NCI-H510A (cell line): Measurements from ENCODE around the gene GRAMD1B.

Experiments
- DNase-seq: peaks from one replicate; lab custom pipeline; 2025; lab: John Stamatoyannopoulos, UW

Gene GRAMD1B

GRCh38 chr11:123588117-123588863 is 158.2 kb downstream of the GRAMD1B start:
- DNase-seq: no peak

GRCh38 chr11:123588864-123589262 is 158.8 kb downstream of the GRAMD1B start:
- no peak for DNase-seq

GRCh38 chr11:123590296-123590912 is 160.3 kb downstream of the GRAMD1B start:
- no peak for DNase-seq

- DNase-seq: no peak
Measured at GRCh38 chr11:123593570-123593969, 163.5 kb downstream of the GRAMD1B start.

GRCh38 chr11:123594188-123594901 is 164.3 kb downstream of the GRAMD1B start:
- no peak for DNase-seq

- no peak for DNase-seq
Measured at GRCh38 chr11:123594921-123595320, 164.9 kb downstream of the GRAMD1B start.

GRCh38 chr11:123597859-123598258 is 167.8 kb downstream of the GRAMD1B start:
- no peak for DNase-seq

- DNase-seq: no peak
Measured at GRCh38 chr11:123601136-123601535, 171.1 kb downstream of the GRAMD1B start.

- DNase-seq: no peak
Measured at GRCh38 chr11:123601743-123602142, 171.7 kb downstream of the GRAMD1B start.

GRCh38 chr11:123603666-123604065 is 173.6 kb downstream of the GRAMD1B start:
- no peak for DNase-seq

GRCh38 chr11:123607781-123608180 is 177.7 kb downstream of the GRAMD1B start:
- no peak for DNase-seq

- DNase-seq: no peak
Measured at GRCh38 chr11:123608371-123608770, 178.3 kb downstream of the GRAMD1B start.

GRCh38 chr11:123608945-123609344 is 178.9 kb downstream of the GRAMD1B start:
- no peak for DNase-seq

- DNase-seq: no peak
Measured at GRCh38 chr11:123611698-123612097, 181.6 kb downstream of the GRAMD1B start.

- no peak for DNase-seq
Measured at GRCh38 chr11:123616505-123617198, 186.6 kb downstream of the GRAMD1B start.

GRCh38 chr11:123622576-123622975 is 192.5 kb downstream of the GRAMD1B start:
- DNase-seq: no peak

- DNase-seq: no peak
Measured at GRCh38 chr11:123624974-123625373, 194.9 kb downstream of the GRAMD1B start.

- no peak for DNase-seq
Measured at GRCh38 chr11:123628936-123629683, 199.0 kb downstream of the GRAMD1B start.

- no peak for DNase-seq
Measured at GRCh38 chr11:123630126-123630608, 200.1 kb downstream of the GRAMD1B start.

- no peak for DNase-seq
Measured at GRCh38 chr11:123640029-123640428, 210.0 kb downstream of the GRAMD1B start.

GRCh38 chr11:123640677-123641494 is 210.8 kb downstream of the GRAMD1B start:
- DNase-seq: no peak
